Measurements from ENCODE around the gene BSPRY. TPM values are rescaled to one million over a fixed set of nuclear protein-coding genes. Genes with fewer than 3 reads are reported as not detected.

The BSPRY gene
- total RNA-seq, 2 donors from 2014 or later = 0.48 to 3.8 TPM

DNA sequence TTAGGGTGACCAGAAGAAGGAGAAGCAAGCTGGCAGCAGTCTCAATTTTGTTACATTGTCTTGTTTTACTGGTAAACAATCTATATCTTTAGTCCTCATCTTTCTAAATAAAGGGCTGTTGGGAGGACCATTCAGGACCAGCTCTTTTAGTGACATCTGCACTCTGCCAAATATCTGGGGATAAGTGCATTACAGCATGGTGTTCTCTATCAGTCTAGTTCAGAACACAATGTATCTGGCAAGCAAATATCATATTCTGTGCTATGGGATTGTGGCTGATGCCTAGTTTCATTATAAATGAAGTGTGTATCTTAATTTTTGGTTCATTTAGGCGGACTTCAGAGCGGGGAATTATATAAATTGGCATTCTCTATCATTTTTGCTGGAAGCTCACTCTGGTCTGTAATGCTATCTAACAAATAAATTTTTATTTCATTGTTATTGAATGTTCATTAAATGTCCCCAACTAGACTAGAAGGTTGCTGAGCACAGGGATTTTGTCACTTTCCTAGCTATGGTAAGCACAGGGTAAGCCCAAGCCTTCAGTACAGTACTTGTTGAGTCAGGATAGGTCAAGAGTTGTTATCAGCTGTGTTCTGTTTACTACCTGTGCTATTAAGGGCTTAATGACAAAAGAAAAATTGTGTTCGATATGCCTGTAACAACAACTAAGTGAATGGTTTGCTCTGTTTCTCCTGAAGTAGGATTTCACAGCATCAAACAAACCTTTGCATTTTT is 21.1 kb upstream of the BSPRY start:
- Histone ChIP-seq H3K9me3 (no peaks in the 10 kb centered on the region), H3K27ac (peak overlapping the region in 1 of 2 donors; percentile 59), H3K36me3 (no peaks in the 10 kb centered on the region), H3K27me3 (no peaks in the 10 kb centered on the region), H3K4me3 (no peak overlapping the region), H3K4me1 (peaks cover 0 to 6% of the 10 kb centered on the region in 2 donors)
- TF ChIP-seq, protein P1, sequence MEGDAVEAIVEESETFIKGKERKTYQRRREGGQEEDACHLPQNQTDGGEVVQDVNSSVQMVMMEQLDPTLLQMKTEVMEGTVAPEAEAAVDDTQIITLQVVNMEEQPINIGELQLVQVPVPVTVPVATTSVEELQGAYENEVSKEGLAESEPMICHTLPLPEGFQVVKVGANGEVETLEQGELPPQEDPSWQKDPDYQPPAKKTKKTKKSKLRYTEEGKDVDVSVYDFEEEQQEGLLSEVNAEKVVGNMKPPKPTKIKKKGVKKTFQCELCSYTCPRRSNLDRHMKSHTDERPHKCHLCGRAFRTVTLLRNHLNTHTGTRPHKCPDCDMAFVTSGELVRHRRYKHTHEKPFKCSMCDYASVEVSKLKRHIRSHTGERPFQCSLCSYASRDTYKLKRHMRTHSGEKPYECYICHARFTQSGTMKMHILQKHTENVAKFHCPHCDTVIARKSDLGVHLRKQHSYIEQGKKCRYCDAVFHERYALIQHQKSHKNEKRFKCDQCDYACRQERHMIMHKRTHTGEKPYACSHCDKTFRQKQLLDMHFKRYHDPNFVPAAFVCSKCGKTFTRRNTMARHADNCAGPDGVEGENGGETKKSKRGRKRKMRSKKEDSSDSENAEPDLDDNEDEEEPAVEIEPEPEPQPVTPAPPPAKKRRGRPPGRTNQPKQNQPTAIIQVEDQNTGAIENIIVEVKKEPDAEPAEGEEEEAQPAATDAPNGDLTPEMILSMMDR (IDR thresholded peaks at IDR 0.05) = no peak
- no peak for DNase-seq (ENCODE audit: low spot score)

DNA sequence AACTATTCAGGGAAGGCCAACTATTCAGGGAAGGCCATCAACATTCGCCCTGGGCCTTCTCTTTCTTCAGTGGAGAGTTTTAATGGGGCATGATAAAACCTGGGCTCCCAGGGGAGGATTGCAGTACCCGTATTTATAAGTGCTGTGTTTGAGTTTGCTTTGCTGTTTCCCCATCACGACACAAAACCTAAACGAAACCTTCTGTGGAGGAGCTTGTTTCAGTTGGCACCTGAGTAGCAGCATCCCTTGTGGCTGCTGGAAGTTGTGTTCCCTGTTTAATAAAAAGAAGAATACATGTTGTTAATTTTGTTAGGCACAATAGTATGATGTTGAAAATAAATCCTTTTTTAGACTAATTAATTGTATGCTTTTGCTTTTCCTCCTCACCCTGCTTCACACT is 17.6 kb upstream of the BSPRY start:
- peaks cover 0 to 6% of the 10 kb centered on the region in 2 donors for H3K4me1 ChIP-seq
- TF ChIP-seq, protein P1 (IDR thresholded peaks at IDR 0.05) = no peak
- H3K36me3 ChIP-seq = no peaks in the 10 kb centered on the region
- H3K4me3 ChIP-seq = no peak overlapping the region
- H3K27ac ChIP-seq = no peak overlapping the region
- H3K27me3 ChIP-seq = no peaks in the 10 kb centered on the region
- no peaks in the 10 kb centered on the region for H3K9me3 ChIP-seq
- DNase-seq (ENCODE audit: low spot score) = no peak

DNA sequence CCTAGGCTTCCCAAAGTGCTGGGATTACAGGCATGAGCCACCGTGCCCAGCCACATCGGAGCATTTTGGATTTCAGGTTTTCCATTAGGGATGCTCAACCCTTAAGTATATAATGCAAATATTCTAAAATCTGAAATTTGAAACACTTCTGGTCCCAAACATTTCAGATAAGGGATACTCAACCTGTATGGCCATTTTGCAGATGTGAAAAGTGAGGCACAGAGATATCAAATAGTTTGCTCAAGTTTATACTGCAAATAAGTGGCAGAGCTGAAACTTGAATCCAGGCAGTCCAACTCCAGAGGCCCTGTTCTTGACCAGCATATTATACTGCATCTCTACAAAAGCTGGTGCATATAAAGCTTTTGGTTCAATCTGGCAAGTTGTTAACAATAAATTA is 11.6 kb upstream of the BSPRY start:
- Histone ChIP-seq H3K4me1 (peaks cover 0 to 16% of the 10 kb centered on the region in 2 donors), H3K27ac (no peak overlapping the region), H3K4me3 (no peak overlapping the region), H3K36me3 (no peaks in the 10 kb centered on the region), H3K9me3 (no peaks in the 10 kb centered on the region), H3K27me3 (no peaks in the 10 kb centered on the region)
- no peak for DNase-seq (ENCODE audit: low spot score)
- TF ChIP-seq, protein P1 (IDR thresholded peaks at IDR 0.05) = no peak

DNA sequence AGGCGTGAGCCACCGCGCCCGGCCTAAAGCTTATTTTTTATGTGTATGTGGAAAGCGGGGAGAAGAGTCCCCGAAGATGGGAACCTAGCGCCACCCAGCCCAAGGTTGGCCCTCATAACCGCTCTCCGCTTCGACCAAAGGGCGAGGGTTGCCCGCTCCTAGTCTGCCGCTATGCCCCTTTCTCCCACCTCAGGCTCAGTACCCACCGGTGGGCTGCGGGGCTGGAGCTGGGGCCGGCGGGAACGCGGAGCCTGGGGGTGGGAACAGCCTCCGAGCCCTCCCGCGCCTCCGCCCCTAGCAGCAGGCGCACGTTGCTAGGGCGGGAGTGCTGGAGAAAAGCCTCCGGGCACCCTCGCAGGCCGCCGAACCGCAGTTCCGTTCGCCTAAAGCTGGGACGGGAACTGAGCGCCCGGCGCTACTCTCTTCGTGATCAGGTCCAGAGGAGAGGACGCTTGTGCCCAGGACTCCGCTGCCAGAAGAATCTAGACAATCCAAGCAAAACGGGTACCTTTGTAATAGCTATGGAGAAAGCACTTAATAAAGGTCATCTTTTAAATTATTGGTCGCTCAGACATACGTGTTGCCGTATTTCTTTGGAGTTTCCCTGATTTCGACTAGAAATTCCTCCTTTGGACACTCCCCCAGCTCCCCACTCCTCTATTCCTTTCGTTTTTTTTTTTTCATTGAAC is 9.2 kb upstream of the BSPRY start, which contains the start of gene WDR31:
TSS of gene WDR31 (minus strand) at position 265 of the 689 bp plus-strand sequence. CDS start 8,253 bp downstream, outside the sequence.
- TF ChIP-seq, protein P1 (IDR thresholded peaks at IDR 0.05) = no peak
- H3K36me3 ChIP-seq = no peaks in the 10 kb centered on the region
- peak within 1 kb of the TSS; percentile 60 to 80 for H3K4me3 ChIP-seq
- no peaks in the 10 kb centered on the region for H3K27me3 ChIP-seq
- peaks cover 0 to 16% of the 10 kb centered on the region in 2 donors for H3K4me1 ChIP-seq
- DNase-seq (ENCODE audit: low spot score) = peak; percentile 89
- H3K27ac ChIP-seq = peak within 1 kb of the TSS; percentile 79 to 84
- no peaks in the 10 kb centered on the region for H3K9me3 ChIP-seq

DNA sequence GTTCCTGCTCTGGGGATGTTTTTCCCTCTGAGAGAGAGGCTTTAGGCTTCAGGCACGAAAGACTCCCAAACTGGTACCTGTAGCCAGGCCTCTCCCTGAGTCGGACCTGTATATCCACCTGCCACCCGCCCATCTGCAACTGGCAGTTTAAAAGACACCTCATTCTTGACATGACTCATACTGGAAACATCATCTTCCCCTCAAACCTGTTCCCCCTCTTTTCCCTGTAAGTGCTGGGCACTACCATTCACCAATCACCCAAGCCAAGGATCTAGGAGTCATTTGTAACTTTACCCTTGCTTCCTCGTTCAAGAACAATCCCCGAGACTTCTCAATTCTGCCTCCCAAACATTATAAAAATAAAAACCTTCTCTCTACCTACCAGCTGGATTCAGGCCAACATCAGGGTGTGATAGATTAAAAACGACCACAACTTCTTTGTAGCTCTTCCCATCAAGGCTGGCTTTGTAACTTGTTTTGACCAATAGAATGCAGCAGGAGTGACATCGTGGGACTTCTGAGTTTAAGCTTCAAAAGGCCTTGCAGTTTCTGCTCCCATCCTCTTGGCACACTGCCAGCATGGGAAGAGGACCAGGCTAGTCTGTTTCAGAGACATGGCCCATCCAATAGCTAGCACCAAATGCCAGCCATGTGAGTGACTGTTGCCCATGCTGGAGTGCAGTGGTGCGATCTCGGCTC is 7.5 kb upstream of the BSPRY start:
- no peaks in the 10 kb centered on the region for H3K9me3 ChIP-seq

More for the DNA sequence above, 7.5 kb upstream of the BSPRY start:
- H3K27ac ChIP-seq = no peak overlapping the region
- H3K4me1 ChIP-seq = peaks cover 0 to 16% of the 10 kb centered on the region in 2 donors
- H3K4me3 ChIP-seq = no peak overlapping the region
- TF ChIP-seq, protein P1 (IDR thresholded peaks at IDR 0.05) = no peak
- no peaks in the 10 kb centered on the region for H3K27me3 ChIP-seq
- no peak for DNase-seq (ENCODE audit: low spot score)
- no peaks in the 10 kb centered on the region for H3K36me3 ChIP-seq

Measured in right atrium auricular region (tissue), 2 donors.